DOHH2 (cell line): ENCODE data around the gene CCT8L2.
"Not testable (repeated sequence)": the region's sequence is repeated elsewhere in the genome, so short reads cannot be mapped to it uniquely, and the experiment has no call there.

Experiments used
- H3F3A ChIP-seq: fragments of 200-600 bp; sonication (generic), shearing (Covaris generic); 2 replicates; pipeline ENCODE4 v1.6.0; 2016; ENCODE audit warnings: antibody characterized with exemption, mild to moderate bottlenecking; ENCODE audit not compliant: control insufficient read depth, insufficient read depth
- H3K27ac ChIP-seq: fragments of 200-600 bp; sonication (generic); 2 replicates; pipeline ENCODE4 v1.5.1; 2014; ENCODE audit warnings: low read depth, mild to moderate bottlenecking, low read length, moderate library complexity
- H3K27me3 ChIP-seq: fragments of 200-600 bp; sonication (generic); 2 replicates; pipeline ENCODE4 v1.6.1; 2014; ENCODE audit warnings: mild to moderate bottlenecking, low read length, mixed read lengths; ENCODE audit not compliant: control insufficient read depth
- H3K36me3 ChIP-seq: fragments of 200-600 bp; sonication (generic); 2 replicates; pipeline ENCODE4 v1.6.1; 2014; ENCODE audit warnings: mild to moderate bottlenecking, low read length, moderate library complexity, mixed read lengths; ENCODE audit not compliant: control insufficient read depth
- H3K4me1 ChIP-seq: fragments of 200-600 bp; sonication (generic); 2 replicates; pipeline ENCODE4 v1.6.1; 2014; ENCODE audit warnings: mild to moderate bottlenecking, low read length, mixed read lengths; ENCODE audit not compliant: control insufficient read depth
- H3K4me2 ChIP-seq: fragments of 200-600 bp; sonication (generic); 2 replicates; pipeline ENCODE4 v1.6.0; 2014; ENCODE audit warnings: mild to moderate bottlenecking, low read length, moderate library complexity
- H3K4me3 ChIP-seq: fragments of 200-600 bp; sonication (generic); 2 replicates; pipeline ENCODE4 v1.5.1; 2014; ENCODE audit warnings: mild to moderate bottlenecking, low read length, mixed read lengths
- H3K79me2 ChIP-seq: fragments of 200-600 bp; sonication (generic); 2 replicates; pipeline ENCODE4 v1.6.1; 2014; ENCODE audit warnings: mild to moderate bottlenecking, low read length, mixed read lengths; ENCODE audit not compliant: control insufficient read depth
- H3K9me2 ChIP-seq: fragments of 200-600 bp; sonication (generic); replicated peaks from 2 replicates; pipeline ENCODE4 v1.6.1; 2014; ENCODE audit warnings: mild to moderate bottlenecking, low read length, mixed read lengths; ENCODE audit not compliant: control insufficient read depth
- H3K9me3 ChIP-seq: fragments of 200-600 bp; sonication (generic); 2 replicates; pipeline ENCODE4 v1.6.1; 2014; ENCODE audit warnings: antibody characterized with exemption, low read length, mixed read lengths; ENCODE audit not compliant: control insufficient read depth, insufficient read depth
- H4K20me1 ChIP-seq: fragments of 200-600 bp; sonication (generic); 2 replicates; pipeline ENCODE4 v1.6.0; 2014; ENCODE audit warnings: low read depth, mild to moderate bottlenecking, antibody characterized with exemption, low read length, moderate library complexity; ENCODE audit not compliant: control insufficient read depth, insufficient read depth

Gene CCT8L2

GRCh38 chr22:16592710-16593109, at the start of gene CCT8L2:
Gene CCT8L2 (minus strand): TSS chr22:16592810. CDS start chr22:16592550, 260 bp downstream.
- H3K4me3 ChIP-seq, H3F3A ChIP-seq, H3K4me2 ChIP-seq, H3K27me3 ChIP-seq, H3K9me2 ChIP-seq, H4K20me1 ChIP-seq, H3K79me2 ChIP-seq, H3K36me3 ChIP-seq, H3K9me3 ChIP-seq, H3K4me1 ChIP-seq, H3K27ac ChIP-seq: not testable (repeated sequence)

- not testable (repeated sequence) for H3K4me3 ChIP-seq, H3K27me3 ChIP-seq, H3K4me2 ChIP-seq, H3F3A ChIP-seq, H3K36me3 ChIP-seq, H4K20me1 ChIP-seq, H3K27ac ChIP-seq, H3K4me1 ChIP-seq, H3K9me3 ChIP-seq, H3K79me2 ChIP-seq, H3K9me2 ChIP-seq
Observed at GRCh38 chr22:16635442-16635841, 42.8 kb upstream of the CCT8L2 start.

GRCh38 chr22:16634092-16634491, 41.5 kb upstream of the CCT8L2 start:
- H4K20me1 ChIP-seq, H3F3A ChIP-seq, H3K9me3 ChIP-seq, H3K4me2 ChIP-seq, H3K4me3 ChIP-seq, H3K36me3 ChIP-seq, H3K27ac ChIP-seq, H3K79me2 ChIP-seq, H3K27me3 ChIP-seq, H3K4me1 ChIP-seq, H3K9me2 ChIP-seq: not testable (repeated sequence)

GRCh38 chr22:16628476-16628875, 35.9 kb upstream of the CCT8L2 start:
- H3K27me3 ChIP-seq, H3K27ac ChIP-seq, H3K9me2 ChIP-seq, H3K4me2 ChIP-seq, H4K20me1 ChIP-seq, H3K4me1 ChIP-seq, H3K36me3 ChIP-seq, H3F3A ChIP-seq, H3K9me3 ChIP-seq, H3K4me3 ChIP-seq, H3K79me2 ChIP-seq: not testable (repeated sequence)

GRCh38 chr22:16625018-16625417, 32.4 kb upstream of the CCT8L2 start:
- not testable (repeated sequence) for H4K20me1 ChIP-seq, H3K27ac ChIP-seq, H3K27me3 ChIP-seq, H3K9me2 ChIP-seq, H3K4me1 ChIP-seq, H3F3A ChIP-seq, H3K9me3 ChIP-seq, H3K36me3 ChIP-seq, H3K4me3 ChIP-seq, H3K79me2 ChIP-seq, H3K4me2 ChIP-seq

- not testable (repeated sequence) for H3K79me2 ChIP-seq, H3K4me2 ChIP-seq, H3K27ac ChIP-seq, H3K36me3 ChIP-seq, H3K4me1 ChIP-seq, H3F3A ChIP-seq, H3K9me2 ChIP-seq, H3K27me3 ChIP-seq, H3K4me3 ChIP-seq, H3K9me3 ChIP-seq, H4K20me1 ChIP-seq
Observed at GRCh38 chr22:16623595-16623994, 31.0 kb upstream of the CCT8L2 start.

- not testable (repeated sequence) for H3K36me3 ChIP-seq, H3K4me1 ChIP-seq, H3F3A ChIP-seq, H3K4me3 ChIP-seq, H3K27ac ChIP-seq, H3K4me2 ChIP-seq, H3K79me2 ChIP-seq, H3K9me3 ChIP-seq, H4K20me1 ChIP-seq, H3K27me3 ChIP-seq, H3K9me2 ChIP-seq
Observed at GRCh38 chr22:16617516-16617915, 24.9 kb upstream of the CCT8L2 start.

GRCh38 chr22:16616390-16616938, 23.9 kb upstream of the CCT8L2 start:
- H3K4me3 ChIP-seq, H3K79me2 ChIP-seq, H3K4me2 ChIP-seq, H3K9me3 ChIP-seq, H3F3A ChIP-seq, H3K4me1 ChIP-seq, H4K20me1 ChIP-seq, H3K9me2 ChIP-seq, H3K36me3 ChIP-seq, H3K27ac ChIP-seq, H3K27me3 ChIP-seq: not testable (repeated sequence)
